ENCODE data around the gene VSIG10L. TPM values are rescaled to one million over a fixed set of nuclear protein-coding genes. Genes with fewer than 3 reads are reported as not detected.

Gene VSIG10L
- polyA plus RNA-seq (2013, experiment 1 of 2) = 7.1 TPM
- 6.4 TPM for polyA plus RNA-seq (2013, experiment 2 of 2)

DNA sequence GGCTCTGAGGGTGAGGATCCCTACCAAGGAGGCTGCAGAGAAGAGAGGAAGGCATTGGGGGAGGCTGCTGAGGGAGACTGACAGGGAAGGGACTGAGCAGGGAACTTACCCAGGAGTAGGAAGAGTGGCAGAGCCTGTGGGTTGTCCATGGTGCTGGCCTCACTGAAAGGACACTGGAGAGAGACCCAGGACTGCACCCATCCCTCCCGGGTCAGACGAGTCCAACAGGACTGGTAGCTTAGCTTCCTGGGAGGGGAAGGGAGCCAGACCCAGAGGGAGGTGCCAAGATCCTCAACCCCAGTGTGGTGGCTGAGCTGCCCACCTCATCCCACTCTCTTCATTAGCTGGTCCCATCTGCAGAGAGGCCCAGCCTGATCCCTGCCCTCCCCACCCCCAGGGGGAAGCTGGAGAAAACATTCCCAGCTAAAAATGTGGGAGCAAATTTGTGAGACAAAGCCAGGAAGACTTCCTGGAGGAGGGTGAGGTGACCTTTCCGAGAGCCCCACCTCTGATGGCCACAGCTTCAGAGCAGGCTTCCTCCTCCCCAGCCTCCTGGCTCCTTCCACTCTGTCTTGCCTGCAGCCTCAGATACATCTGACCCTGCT lies at the start of gene VSIG10L:
Gene VSIG10L (minus strand): TSS at position 164 of the 605 bp plus-strand sequence. CDS start 15 bp downstream, at position 149.
- H3K4me3 ChIP-seq (ENCODE audit: extremely low read depth, insufficient read depth, low read length, poor library complexity, severe bottlenecking) = no peak within 1 kb of the TSS
- WGBS, 2 experiments (ENCODE audit: insufficient coverage in 2 of 2) = 74 to 75% methylated on average over 1 to 3 of the region's 3 CpGs

DNA sequence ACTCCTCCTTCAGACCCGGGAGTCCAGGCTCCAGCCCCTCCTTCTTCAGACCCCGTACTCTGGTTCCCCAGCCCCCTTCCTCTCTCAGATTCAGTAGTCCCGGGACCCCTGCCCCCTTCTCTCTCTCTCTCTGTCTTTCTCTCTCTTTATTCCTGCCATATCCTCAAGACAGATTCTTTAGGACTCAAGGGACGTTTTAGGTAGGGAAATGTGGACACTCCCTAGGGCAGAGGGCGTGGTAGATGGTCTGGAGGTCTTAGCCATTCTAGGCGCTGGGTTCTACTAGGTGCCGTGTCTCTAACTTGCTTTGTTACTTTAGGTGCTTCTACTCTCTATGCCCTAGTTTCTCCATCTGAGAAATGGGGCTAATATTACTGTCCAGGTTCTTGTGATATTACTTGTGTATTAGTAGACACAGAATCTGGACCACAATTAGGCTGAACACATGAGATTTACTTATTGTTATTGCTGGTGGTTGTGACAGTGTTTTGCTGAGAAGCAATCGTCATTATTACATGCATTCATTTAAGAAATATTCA lies 49.2 kb upstream of the VSIG10L start:
- no peak overlapping the region for H3K27ac ChIP-seq (ENCODE audit: low read depth, low read length, severe bottlenecking)
- no peaks in the 10 kb centered on the region for H3K36me3 ChIP-seq (ENCODE audit: control insufficient read depth, insufficient read depth, low read length)
- H3K4me3 ChIP-seq (ENCODE audit: extremely low read depth, insufficient read depth, low read length, poor library complexity, severe bottlenecking) = no peak overlapping the region
- 67 to 72% methylated on average over 2 to 3 of the region's 8 CpGs for WGBS, 2 experiments (ENCODE audit: insufficient coverage in 2 of 2)
- no peaks in the 10 kb centered on the region for H3K9me3 ChIP-seq (ENCODE audit: control insufficient read depth, low read length)
- H3K4me1 ChIP-seq (ENCODE audit: control insufficient read depth, insufficient read depth, low read length, poor library complexity, severe bottlenecking) = no peaks in the 10 kb centered on the region

More for the DNA sequence above, at the start of gene VSIG10L:
- H3K4me1 ChIP-seq (ENCODE audit: control insufficient read depth, insufficient read depth, low read length, poor library complexity, severe bottlenecking) = peaks cover 4% of the 10 kb centered on the region
- peaks cover 4% of the 10 kb centered on the region for H3K36me3 ChIP-seq (ENCODE audit: control insufficient read depth, insufficient read depth, low read length)
- no peaks in the 10 kb centered on the region for H3K9me3 ChIP-seq (ENCODE audit: control insufficient read depth, low read length)
- no peak within 1 kb of the TSS for H3K27ac ChIP-seq (ENCODE audit: low read depth, low read length, severe bottlenecking)

DNA sequence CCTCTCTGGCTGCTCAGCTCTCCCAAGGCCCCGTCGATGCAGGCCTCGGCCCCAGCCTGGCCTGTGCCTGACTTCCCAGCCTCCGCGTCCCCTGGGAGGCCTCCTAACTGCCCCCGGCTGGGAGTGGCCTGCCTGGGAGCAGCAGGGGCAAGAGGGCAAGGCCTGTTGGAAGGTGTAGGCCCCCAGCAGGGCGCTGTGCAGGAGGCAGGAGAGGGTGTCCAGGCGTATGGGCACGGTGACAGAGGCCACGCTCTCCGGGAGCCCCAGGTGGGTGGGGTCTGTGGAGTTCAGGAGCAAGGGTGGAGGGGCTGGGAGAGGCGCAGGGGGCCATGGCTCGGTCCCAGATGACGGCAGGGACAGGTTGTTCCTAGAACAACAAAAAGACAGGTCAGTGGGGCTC lies 47.2 kb upstream of the VSIG10L start:
- Histone ChIP-seq H3K4me1 (ENCODE audit: control insufficient read depth, insufficient read depth, low read length, poor library complexity, severe bottlenecking) (no peaks in the 10 kb centered on the region), H3K4me3 (ENCODE audit: extremely low read depth, insufficient read depth, low read length, poor library complexity, severe bottlenecking) (no peak overlapping the region), H3K27ac (ENCODE audit: low read depth, low read length, severe bottlenecking) (no peak overlapping the region), H3K36me3 (ENCODE audit: control insufficient read depth, insufficient read depth, low read length) (no peaks in the 10 kb centered on the region), H3K9me3 (ENCODE audit: control insufficient read depth, low read length) (no peaks in the 10 kb centered on the region)
- WGBS, 2 experiments (ENCODE audit: insufficient coverage in 2 of 2) = 91 to 92% methylated on average over 9 to 14 of the region's 14 CpGs

DNA sequence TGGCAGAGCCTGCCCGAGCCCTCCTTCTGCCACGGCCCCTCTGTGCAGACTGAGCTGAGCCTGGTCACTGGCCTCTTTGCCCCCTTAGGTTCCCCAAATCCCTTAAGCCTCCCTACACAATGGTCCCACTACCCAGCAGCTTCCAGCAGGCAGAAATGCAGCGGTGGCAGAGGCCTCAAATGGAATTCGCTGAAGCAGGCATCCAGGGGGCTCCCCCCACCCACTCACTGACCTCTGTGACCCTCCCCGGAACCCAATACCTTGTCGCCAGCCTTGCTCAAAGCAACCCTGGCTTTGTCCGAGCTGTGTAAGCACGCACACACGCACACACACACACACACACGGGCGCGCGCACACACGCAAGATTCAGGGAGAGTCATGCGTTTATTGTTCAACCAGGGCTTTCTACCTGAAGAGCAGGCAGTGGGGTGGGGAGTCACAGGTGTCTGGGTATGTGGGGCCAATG lies 46.0 kb upstream of the VSIG10L start, which contains the start of gene LIM2:
Gene LIM2 (minus strand): TSS at position 51 of the 466 bp plus-strand sequence. CDS start 531 bp downstream, outside the sequence.
- Histone ChIP-seq H3K4me1 (ENCODE audit: control insufficient read depth, insufficient read depth, low read length, poor library complexity, severe bottlenecking) (no peaks in the 10 kb centered on the region), H3K9me3 (ENCODE audit: control insufficient read depth, low read length) (no peaks in the 10 kb centered on the region), H3K27ac (ENCODE audit: low read depth, low read length, severe bottlenecking) (no peak within 1 kb of the TSS), H3K36me3 (ENCODE audit: control insufficient read depth, insufficient read depth, low read length) (no peaks in the 10 kb centered on the region), H3K4me3 (ENCODE audit: extremely low read depth, insufficient read depth, low read length, poor library complexity, severe bottlenecking) (no peak within 1 kb of the TSS)
- WGBS, 2 experiments (ENCODE audit: insufficient coverage in 2 of 2) = 87 to 95% methylated on average over 7 to 14 of the region's 15 CpGs

DNA sequence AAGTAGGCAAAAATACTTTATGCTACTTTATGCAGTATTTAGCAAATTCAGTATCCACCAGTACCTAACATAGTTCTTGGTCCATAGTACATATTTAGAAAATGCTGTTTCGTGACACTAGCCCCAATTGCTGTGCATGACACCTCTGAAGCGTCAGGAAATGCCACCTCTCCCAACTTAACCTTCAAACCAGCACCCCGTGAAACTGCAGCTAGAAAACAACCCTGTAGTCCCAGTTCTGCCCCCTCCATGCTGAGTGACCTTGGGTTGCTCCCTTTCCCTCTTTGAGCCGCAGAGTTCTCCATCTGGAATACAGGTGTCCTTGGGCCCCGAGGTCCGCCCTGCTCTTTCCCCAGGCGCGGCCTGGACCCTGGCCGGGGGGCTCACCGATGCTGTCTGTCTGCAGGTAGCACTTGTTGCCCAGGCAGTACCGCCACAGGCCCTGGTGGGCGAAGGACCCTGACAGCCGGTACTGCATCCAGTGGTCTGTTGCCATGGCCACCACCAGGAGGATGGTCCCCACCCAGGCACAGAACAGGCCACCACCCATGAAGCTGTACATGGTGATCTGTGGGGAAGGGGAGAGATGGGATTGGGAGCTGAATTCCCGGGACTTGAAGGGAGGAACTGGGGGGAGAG lies 45.1 kb upstream of the VSIG10L start:
- no peak overlapping the region for H3K4me3 ChIP-seq (ENCODE audit: extremely low read depth, insufficient read depth, low read length, poor library complexity, severe bottlenecking)
- no peak overlapping the region for H3K27ac ChIP-seq (ENCODE audit: low read depth, low read length, severe bottlenecking)
- 90 to 92% methylated on average over 11 to 13 of the region's 14 CpGs for WGBS, 2 experiments (ENCODE audit: insufficient coverage in 2 of 2)
- H3K9me3 ChIP-seq (ENCODE audit: control insufficient read depth, low read length) = no peaks in the 10 kb centered on the region
- no peaks in the 10 kb centered on the region for H3K4me1 ChIP-seq (ENCODE audit: control insufficient read depth, insufficient read depth, low read length, poor library complexity, severe bottlenecking)
- no peaks in the 10 kb centered on the region for H3K36me3 ChIP-seq (ENCODE audit: control insufficient read depth, insufficient read depth, low read length)

DNA sequence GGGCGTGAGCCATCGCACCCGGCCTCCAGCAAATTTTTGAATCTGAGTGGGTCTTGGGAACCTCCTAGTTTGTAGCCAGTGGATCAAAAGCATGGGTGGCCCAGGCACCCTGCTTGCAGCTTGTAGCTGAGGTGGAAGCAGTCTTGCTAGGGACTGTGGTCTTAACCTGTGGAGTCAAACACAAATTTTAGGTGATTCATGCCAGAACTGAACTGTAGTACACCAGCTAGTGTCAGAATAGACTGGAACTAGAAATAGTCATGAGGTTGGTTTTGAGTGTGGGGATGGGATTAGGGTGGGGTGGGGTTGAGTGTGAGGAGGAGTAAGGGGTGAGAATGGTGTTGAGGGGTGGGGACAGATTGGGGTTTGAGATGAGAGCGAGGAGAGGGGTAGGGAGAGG lies 40.1 kb upstream of the VSIG10L start:
- no peaks in the 10 kb centered on the region for H3K4me1 ChIP-seq (ENCODE audit: control insufficient read depth, insufficient read depth, low read length, poor library complexity, severe bottlenecking)
- no peaks in the 10 kb centered on the region for H3K36me3 ChIP-seq (ENCODE audit: control insufficient read depth, insufficient read depth, low read length)
- H3K4me3 ChIP-seq (ENCODE audit: extremely low read depth, insufficient read depth, low read length, poor library complexity, severe bottlenecking) = no peak overlapping the region
- WGBS, 2 experiments (ENCODE audit: insufficient coverage in 2 of 2) = 86 to 94% methylated on average over 1 to 4 of the region's 4 CpGs
- H3K27ac ChIP-seq (ENCODE audit: low read depth, low read length, severe bottlenecking) = no peak overlapping the region
- H3K9me3 ChIP-seq (ENCODE audit: control insufficient read depth, low read length) = peaks cover 4% of the 10 kb centered on the region

DNA sequence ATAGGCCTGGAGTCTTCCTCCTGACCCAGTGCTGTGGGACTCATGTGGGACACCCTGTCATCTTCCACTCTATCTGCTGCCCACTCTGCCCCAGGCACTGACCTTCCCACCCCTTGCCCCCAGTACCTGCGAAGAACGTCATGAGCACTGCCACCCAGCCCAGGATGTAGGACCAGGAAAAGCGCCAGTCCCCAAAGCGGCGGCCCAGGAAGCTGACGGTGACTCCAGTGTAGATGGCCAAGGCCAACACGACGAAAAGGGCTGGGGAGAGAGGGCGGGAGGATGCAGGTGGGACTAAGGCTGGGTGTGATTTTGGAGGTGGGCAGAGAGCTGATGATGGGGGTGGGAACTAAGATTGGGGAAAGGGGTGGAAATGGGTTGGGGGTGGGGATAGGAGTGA lies 38.4 kb upstream of the VSIG10L start:
- Histone ChIP-seq H3K4me3 (ENCODE audit: extremely low read depth, insufficient read depth, low read length, poor library complexity, severe bottlenecking) (no peak overlapping the region), H3K27ac (ENCODE audit: low read depth, low read length, severe bottlenecking) (no peak overlapping the region), H3K36me3 (ENCODE audit: control insufficient read depth, insufficient read depth, low read length) (no peaks in the 10 kb centered on the region), H3K9me3 (ENCODE audit: control insufficient read depth, low read length) (peaks cover 4% of the 10 kb centered on the region), H3K4me1 (ENCODE audit: control insufficient read depth, insufficient read depth, low read length, poor library complexity, severe bottlenecking) (no peaks in the 10 kb centered on the region)
- 91% methylated on average over 8 to 9 of the region's 9 CpGs for WGBS, 2 experiments (ENCODE audit: insufficient coverage in 2 of 2)

DNA sequence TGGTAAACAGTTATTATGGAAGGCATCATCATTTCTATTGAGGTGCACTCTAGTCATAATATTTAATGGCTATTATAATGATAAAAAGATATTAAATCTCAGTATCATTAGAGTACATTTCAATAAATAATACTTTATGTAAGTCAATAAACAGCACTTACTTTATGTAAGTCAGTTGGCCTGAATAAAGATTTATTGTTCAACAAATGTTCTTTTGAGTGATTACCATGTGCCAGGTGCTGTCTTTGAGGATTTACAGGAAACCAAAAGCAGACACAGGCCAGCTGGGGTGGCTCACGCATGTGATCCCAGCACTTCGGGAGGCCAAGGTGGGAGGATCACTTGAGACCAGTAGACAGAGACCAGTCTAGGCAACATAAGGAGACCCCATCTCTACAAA lies 35.5 kb upstream of the VSIG10L start:
- no peak overlapping the region for H3K4me3 ChIP-seq (ENCODE audit: extremely low read depth, insufficient read depth, low read length, poor library complexity, severe bottlenecking)
- H3K27ac ChIP-seq (ENCODE audit: low read depth, low read length, severe bottlenecking) = no peak overlapping the region
- no peaks in the 10 kb centered on the region for H3K36me3 ChIP-seq (ENCODE audit: control insufficient read depth, insufficient read depth, low read length)
- H3K4me1 ChIP-seq (ENCODE audit: control insufficient read depth, insufficient read depth, low read length, poor library complexity, severe bottlenecking) = peaks cover 4% of the 10 kb centered on the region
- peaks cover 4% of the 10 kb centered on the region for H3K9me3 ChIP-seq (ENCODE audit: control insufficient read depth, low read length)
- 89 to 100% methylated on average over 2 of the region's 2 CpGs for WGBS, 2 experiments (ENCODE audit: insufficient coverage in 2 of 2)

DNA sequence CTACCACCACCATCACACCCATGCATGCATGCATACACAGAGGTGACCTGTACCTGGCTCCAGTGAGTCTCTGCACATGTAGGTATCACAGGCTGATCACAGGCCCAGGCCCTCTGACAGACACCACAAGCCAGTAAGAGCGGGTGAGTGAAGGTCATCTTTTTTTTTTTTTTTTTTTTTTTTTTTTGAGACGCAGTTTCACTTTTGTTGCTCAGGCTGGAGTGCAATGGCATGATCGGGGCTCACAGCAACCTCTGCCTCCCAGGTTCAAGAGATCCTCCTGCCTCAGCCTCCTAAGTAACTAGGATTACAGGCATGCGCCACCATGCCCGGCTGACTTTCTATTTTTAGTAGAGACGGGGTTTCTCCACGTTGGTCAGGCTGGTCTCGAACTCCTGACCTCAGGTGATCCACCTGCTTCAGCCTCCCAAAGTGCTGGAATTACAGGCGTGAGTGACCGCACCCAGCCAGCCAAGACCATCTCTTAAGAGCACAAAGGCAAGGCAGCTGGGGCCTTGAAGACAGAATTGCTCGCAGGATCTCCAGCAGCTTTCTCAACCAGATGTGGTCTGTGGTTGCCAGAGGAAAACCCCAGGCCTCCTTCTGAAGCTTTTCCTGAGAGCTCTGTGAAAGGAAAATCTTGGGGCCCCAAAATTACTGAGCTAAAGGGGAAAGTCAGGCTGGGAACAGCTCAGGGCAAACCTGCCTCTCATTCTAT lies 33.7 kb upstream of the VSIG10L start:
- H3K36me3 ChIP-seq (ENCODE audit: control insufficient read depth, insufficient read depth, low read length) = no peaks in the 10 kb centered on the region
- no peak overlapping the region for H3K27ac ChIP-seq (ENCODE audit: low read depth, low read length, severe bottlenecking)
- H3K9me3 ChIP-seq (ENCODE audit: control insufficient read depth, low read length) = no peaks in the 10 kb centered on the region
- H3K4me1 ChIP-seq (ENCODE audit: control insufficient read depth, insufficient read depth, low read length, poor library complexity, severe bottlenecking) = peaks cover 4% of the 10 kb centered on the region
- 82 to 84% methylated on average over 8 to 9 of the region's 11 CpGs for WGBS, 2 experiments (ENCODE audit: insufficient coverage in 2 of 2)
- H3K4me3 ChIP-seq (ENCODE audit: extremely low read depth, insufficient read depth, low read length, poor library complexity, severe bottlenecking) = no peak overlapping the region

DNA sequence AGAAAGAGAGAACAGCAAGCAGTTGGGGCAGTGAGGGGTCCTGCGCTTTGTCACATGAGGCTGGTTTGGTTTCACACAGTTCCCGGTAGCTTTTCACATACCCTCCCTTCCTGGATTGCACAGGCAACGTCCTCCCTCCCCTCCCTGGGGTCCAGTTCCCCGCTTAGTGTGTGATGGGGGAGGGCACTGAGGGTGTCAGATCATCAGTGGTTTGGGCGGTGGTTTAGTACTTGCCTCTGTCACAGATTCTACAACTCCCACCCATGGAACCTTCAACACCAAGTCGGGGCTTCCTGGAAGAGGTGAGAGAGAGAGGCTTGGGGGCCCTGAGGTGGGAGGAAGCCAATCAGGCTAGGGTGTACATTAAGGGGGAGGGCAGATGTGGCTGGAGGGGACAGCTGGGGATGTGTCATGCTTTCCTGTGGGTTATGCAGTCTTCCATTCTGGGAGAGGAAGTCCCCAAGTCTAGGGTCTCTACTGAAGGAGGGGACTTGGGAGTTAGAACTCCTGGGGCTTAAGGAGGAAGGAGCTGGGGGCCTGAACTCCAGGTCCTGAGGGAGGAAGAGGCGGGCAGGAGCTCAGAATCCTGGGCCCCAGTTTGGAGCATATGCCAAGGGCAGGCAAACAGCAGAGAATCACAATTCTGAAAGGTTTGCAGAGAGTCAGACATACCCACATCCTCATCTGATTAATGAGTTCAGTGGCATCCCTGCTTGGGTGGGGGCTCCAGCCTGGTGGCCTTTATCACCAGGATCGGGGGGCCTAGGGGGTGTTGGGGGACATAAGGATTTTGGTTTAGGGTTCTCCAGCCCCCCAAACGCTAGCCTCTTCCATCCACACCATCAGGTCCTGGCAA lies 30.9 kb upstream of the VSIG10L start, which contains the start of gene NKG7:
Gene NKG7 (minus strand): TSS at position 6 of the 856 bp plus-strand sequence. CDS start 119 bp downstream, outside the sequence.
- WGBS, 2 experiments (ENCODE audit: insufficient coverage in 2 of 2) = 80 to 89% methylated on average over 1 of the region's 9 CpGs

More for the DNA sequence above, 30.9 kb upstream of the VSIG10L start, which contains the start of gene NKG7:
- Histone ChIP-seq H3K9me3 (ENCODE audit: control insufficient read depth, low read length) (no peaks in the 10 kb centered on the region), H3K27ac (ENCODE audit: low read depth, low read length, severe bottlenecking) (no peak within 1 kb of the TSS), H3K4me1 (ENCODE audit: control insufficient read depth, insufficient read depth, low read length, poor library complexity, severe bottlenecking) (peaks cover 12% of the 10 kb centered on the region), H3K36me3 (ENCODE audit: control insufficient read depth, insufficient read depth, low read length) (no peaks in the 10 kb centered on the region), H3K4me3 (ENCODE audit: extremely low read depth, insufficient read depth, low read length, poor library complexity, severe bottlenecking) (no peak within 1 kb of the TSS)

Data from mesodermal cell (in vitro differentiated cells).